Panc1 (cell line): ENCODE results near the gene TXNL1. TPM values are rescaled to one million over a fixed set of nuclear protein-coding genes. Genes with fewer than 3 reads are reported as not detected.

Experiments used
- ATAC-seq: fragments of 200-7000 bp; cut with Tn5 transposase; 2 replicates; pipeline ENCODE4 v1.9.1; 2020; ENCODE audit warnings: mild to moderate bottlenecking, moderate library complexity
- BruUV-seq: library from RNA; stranded (reverse); fragments of 400-500 nt; replicated peaks from 2 replicates; lab custom pipeline; 2021; lab: Mats Ljungman, UMichigan
- CTCF ChIA-PET: fragments of 300-600 bp; sonication (Branson Sonifier 250); formaldehyde crosslinking; loops from one replicate; lab custom pipeline; 2022; ENCODE audit warnings: antibody characterized with exemption; lab: Charles Lee
- POLR2A ChIA-PET: fragments of 300-600 bp; sonication (Branson Sonifier 250); formaldehyde crosslinking; loops from one replicate; lab custom pipeline; 2022; ENCODE audit warnings: antibody characterized with exemption; lab: Charles Lee
- DNase-seq: peaks from one replicate; pipeline ENCODE4 v3.0.0-alpha.2; 2010; ENCODE audit warnings: low read depth, low spot score
- H3K27ac ChIP-seq: 2 replicates; pipeline ENCODE4 v1.5.1; 2011; ENCODE audit warnings: mild to moderate bottlenecking, low read length, inconsistent platforms
- H3K27me3 ChIP-seq: fragments of 200-500 bp; sonication (Bioruptor generic); 2 replicates; pipeline ENCODE4 v1.6.0; 2014; ENCODE audit warnings: low read length, inconsistent platforms; ENCODE audit not compliant: control insufficient read depth, insufficient read depth
- H3K36me3 ChIP-seq: fragments of 200-500 bp; sonication (Bioruptor generic); 2 replicates; pipeline ENCODE4 v1.5.1; 2014; ENCODE audit warnings: inconsistent platforms, mild to moderate bottlenecking, low read length, moderate library complexity; ENCODE audit not compliant: control insufficient read depth, insufficient read depth
- H3K4me1 ChIP-seq: 2 replicates; pipeline ENCODE4 v1.5.1; 2011; ENCODE audit warnings: inconsistent platforms, mild to moderate bottlenecking, low read length, moderate library complexity; ENCODE audit not compliant: control insufficient read depth, insufficient read depth
- H3K4me3 ChIP-seq, 2 experiments: 2 replicates each; pipeline ENCODE4 v1.5.1; 2011 to 2012; ENCODE audit warnings: low read depth in 2 of 2, low read length in 2 of 2, mild to moderate bottlenecking in 2 of 2, inconsistent platforms in 1 of 2, moderate library complexity in 1 of 2
- H3K9me3 ChIP-seq: fragments of 200-500 bp; sonication (Bioruptor generic); 2 replicates; pipeline ENCODE4 v1.5.1; 2014; ENCODE audit warnings: low read depth, mild to moderate bottlenecking, inconsistent platforms, low read length, moderate library complexity; ENCODE audit not compliant: control insufficient read depth, insufficient read depth
- CTCF ChIP-seq: fragments of 450-650 bp; IDR thresholded peaks from 2 replicates; pipeline ENCODE4 v1.5.1; 2017; ENCODE audit warnings: mild to moderate bottlenecking
- POLR2AphosphoS5 ChIP-seq: IDR thresholded peaks from 2 replicates; pipeline ENCODE4 v1.6.1; 2012; ENCODE audit warnings: mild to moderate bottlenecking, low read depth, low read length, moderate library complexity
- REST ChIP-seq, 2 experiments: IDR thresholded peaks; 2 replicates each; pipeline ENCODE4 v1.6.1; 2011 to 2012; ENCODE audit warnings: low read depth in 2 of 2, control low read depth in 1 of 2, low read length in 1 of 2, mild to moderate bottlenecking in 1 of 2, moderate library complexity in 1 of 2; ENCODE audit not compliant: insufficient read depth in 1 of 2
- SIN3A ChIP-seq: IDR thresholded peaks from 2 replicates; pipeline ENCODE4 v1.6.1; 2012; ENCODE audit warnings: low read depth, mild to moderate bottlenecking, low read length, moderate library complexity, borderline replicate concordance; ENCODE audit not compliant: insufficient read depth
- TCF7L2 ChIP-seq: IDR thresholded peaks from 2 replicates; pipeline ENCODE4 v1.6.1; 2011; ENCODE audit warnings: mild to moderate bottlenecking, low read depth, low read length, inconsistent platforms
- in situ Hi-C: cut with HindIII; loops from 2 replicates; pipeline ENCODE4 v1.10.0; 2016; ENCODE audit warnings: low sequenced_read_pairs, low pct_unique_long_range_greater_than_20kb
- intact Hi-C: fragments of 100-400 bp; cut with micrococcal nuclease; formaldehyde crosslinking; loops from one replicate; pipeline ENCODE4 v1.10.0; 2022; ENCODE audit not compliant: unreplicated experiment
- total RNA-seq: library from RNA; stranded (reverse); gene quantifications from one replicate; pipeline ENCODE4 v1.2.1, GENCODE V29; 2021; ENCODE audit not compliant: unreplicated experiment

TXNL1 gene
- total RNA-seq, 1 experiment from 2014 or later = 58.3 TPM

- H3K9me3 ChIP-seq = no peaks in the 10 kb centered on the region
- intact Hi-C loops (no loop called here), in situ Hi-C loops (no loop called here)
- BruUV-seq = no TSS peak
- ATAC-seq (no peak), DNase-seq (no peak)
- TF ChIP-seq CTCF (no peak), POLR2AphosphoS5 (no peak), SIN3A (no peak), TCF7L2 (no peak), REST (IDR thresholded peaks at IDR 0.05; ENCODE audit: insufficient read depth in 1 of 2, low read depth in 2 of 2, low read length in 1 of 2) (no peak)
- no peaks in the 10 kb centered on the region for H3K4me1 ChIP-seq
- POLR2A ChIA-PET = no interaction called here
- no peak overlapping the region for H3K4me3 ChIP-seq
- no peak overlapping the region for H3K27ac ChIP-seq
- H3K27me3 ChIP-seq = no peaks in the 10 kb centered on the region
- H3K36me3 ChIP-seq = no peaks in the 10 kb centered on the region
- CTCF ChIA-PET = no interaction called here
These were observed 22.3 kb upstream of the TXNL1 start for GRCh38 chr18:56660655-56661054.

GRCh38 chr18:56659111-56659510, 20.7 kb upstream of the TXNL1 start:
- ChIA-PET POLR2A (no interaction called here), CTCF (no interaction called here)
- TF ChIP-seq POLR2AphosphoS5 = no peak
- no peak for TF ChIP-seq SIN3A
- no peak for TF ChIP-seq CTCF
- no peak for TF ChIP-seq TCF7L2
- TF ChIP-seq REST (IDR thresholded peaks at IDR 0.05; ENCODE audit: insufficient read depth in 1 of 2, low read depth in 2 of 2, low read length in 1 of 2) = no peak

More at GRCh38 chr18:56659111-56659510, 20.7 kb upstream of the TXNL1 start:
- no TSS peak for BruUV-seq
- DNase-seq = no peak
- Histone ChIP-seq H3K9me3 (no peaks in the 10 kb centered on the region), H3K27me3 (no peaks in the 10 kb centered on the region), H3K4me1 (no peaks in the 10 kb centered on the region), H3K36me3 (no peaks in the 10 kb centered on the region), H3K27ac (no peak overlapping the region), H3K4me3 (no peak overlapping the region)
- in situ Hi-C loops (no loop called here), intact Hi-C loops (no loop called here)
- ATAC-seq = no peak
